HG03457 (cell line): Measurements from ENCODE around the gene TBC1D2B.

Experiments used
- ATAC-seq: cut with Tn5 transposase; IDR thresholded peaks from one replicate; pipeline ENCODE4 v1.9.1; 2021; ENCODE audit warnings: moderate number of reproducible peaks; ENCODE audit not compliant: unreplicated experiment

Gene TBC1D2B

DNA sequence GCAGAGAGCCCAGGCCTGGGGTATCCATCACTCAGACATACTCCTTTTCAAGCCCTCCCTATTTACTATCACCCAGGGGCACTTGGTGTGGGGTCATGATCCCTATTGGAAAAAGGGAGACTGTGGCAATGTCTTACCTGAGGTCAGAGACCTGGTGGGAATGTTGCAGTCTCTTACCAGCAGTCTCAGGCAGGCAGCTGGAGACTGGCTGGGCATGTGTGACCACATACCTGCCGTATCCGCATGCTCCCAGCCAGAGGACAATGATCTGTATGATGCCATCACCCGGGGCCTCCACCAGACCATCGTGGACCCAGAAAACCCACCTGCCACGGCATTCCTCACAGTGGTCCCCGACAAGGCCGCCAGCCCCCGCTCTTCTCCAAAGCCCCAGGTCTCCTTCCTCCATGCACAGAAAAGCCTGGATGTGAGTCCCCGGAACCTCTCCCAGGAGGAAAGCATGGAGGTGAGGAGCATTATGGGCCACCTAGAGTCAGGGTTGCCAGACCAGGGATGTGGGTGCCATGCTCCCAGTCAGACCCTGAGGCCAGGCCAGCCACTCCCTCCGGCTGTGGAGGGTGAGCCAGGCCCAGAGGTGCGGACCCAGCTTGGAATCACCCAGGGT, 20.7 kb upstream of the TBC1D2B start:
- no peak for ATAC-seq

DNA sequence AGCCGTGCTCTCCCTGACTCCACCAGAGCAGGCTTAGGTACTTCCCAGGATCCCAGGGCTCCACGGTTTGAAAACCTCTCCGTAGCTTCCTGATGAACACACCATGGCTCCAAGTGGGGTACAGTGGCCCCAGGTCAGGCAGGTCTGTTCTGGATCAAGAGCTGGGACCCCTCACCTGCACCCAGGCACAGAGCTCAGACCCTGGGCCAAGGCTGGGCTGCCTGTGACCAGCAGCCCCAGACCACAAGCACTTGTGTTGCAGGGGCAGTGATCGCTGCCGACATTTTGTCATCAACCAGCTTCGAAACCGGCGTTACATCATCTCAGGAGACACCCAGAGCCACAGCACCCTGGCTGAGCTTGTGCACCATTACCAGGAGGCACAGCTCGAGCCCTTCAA, 20.2 kb upstream of the TBC1D2B start:
- ATAC-seq: no peak

DNA sequence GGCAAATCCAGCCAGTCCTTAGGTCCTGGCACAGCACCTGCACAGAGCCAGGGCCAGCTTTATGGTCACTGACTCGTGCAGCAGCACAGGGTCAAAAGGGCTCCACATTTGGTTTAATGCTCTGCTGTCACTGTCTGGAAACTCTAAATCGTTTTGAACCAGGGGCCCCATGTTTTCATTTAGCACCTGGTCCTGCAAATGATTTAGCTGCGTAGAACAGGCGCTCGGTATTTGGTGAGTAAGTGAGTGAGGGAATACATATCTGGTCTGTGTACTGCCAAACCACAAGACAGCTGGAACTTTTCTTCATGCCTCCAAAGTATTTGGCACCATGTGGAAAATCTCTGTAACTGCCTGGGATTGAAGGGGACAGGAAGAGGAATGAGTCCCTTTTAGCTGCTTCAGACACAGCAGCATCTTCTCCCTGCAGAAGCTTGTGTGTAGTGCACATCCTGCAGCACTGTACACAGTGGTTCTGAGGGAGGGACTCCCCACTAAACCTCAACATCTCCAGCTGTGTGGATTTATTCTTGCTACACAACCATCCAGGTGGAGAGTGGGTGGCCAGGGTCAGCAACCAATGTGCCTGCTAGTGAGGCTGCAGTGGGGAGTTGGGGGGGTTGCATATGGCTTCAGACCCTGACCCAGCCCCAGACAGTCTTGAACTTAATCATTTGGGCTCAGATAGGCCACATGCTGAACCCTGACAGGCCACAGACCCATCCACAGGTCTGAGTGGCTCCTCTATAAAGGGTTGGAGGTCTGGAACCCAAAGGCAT, 15.9 kb upstream of the TBC1D2B start:
- no peak for ATAC-seq

DNA sequence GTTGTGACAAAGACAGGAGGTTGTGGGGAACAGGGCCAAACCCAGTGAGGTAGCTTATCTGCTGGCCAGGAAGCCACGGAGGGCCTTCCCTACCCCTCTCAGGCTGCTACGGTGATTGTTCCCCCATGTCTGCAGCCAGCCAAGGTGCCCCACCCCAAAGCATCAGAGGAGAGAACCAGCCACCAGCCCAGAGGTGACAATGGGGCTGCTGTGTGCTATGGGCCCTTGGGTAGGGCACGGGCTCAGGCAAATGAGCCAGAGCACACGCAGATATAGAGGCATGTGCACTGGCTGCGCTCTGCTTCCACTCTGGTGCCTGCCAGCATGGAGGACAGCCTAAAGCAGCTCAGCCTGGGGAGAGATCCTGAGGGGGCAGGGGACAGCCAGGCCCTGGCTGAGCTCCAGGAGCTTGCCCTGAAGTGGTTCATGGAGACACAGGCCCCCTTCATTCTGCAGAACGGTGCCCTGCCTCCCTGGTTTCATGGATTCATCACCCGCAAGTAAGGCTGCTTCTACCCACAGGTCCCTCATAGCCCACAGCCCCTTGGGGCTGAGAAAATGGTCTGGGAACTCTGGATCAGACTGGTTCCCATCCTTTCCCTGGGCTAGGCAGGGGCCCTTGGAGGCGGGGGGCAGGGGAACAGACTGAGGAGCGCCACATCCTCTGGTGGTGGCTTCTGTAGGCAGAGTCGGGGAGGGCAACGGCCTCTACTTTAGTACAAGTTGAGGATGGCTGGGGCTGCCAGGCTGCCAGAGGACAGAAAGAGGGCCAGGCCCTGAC, 14.9 kb upstream of the TBC1D2B start, which contains the start of gene SH2D7:
Gene SH2D7 (plus strand): TSS at position 301 of the 781 bp plus-strand sequence. CDS start 24 bp downstream, at position 325.
- no peak for ATAC-seq

DNA sequence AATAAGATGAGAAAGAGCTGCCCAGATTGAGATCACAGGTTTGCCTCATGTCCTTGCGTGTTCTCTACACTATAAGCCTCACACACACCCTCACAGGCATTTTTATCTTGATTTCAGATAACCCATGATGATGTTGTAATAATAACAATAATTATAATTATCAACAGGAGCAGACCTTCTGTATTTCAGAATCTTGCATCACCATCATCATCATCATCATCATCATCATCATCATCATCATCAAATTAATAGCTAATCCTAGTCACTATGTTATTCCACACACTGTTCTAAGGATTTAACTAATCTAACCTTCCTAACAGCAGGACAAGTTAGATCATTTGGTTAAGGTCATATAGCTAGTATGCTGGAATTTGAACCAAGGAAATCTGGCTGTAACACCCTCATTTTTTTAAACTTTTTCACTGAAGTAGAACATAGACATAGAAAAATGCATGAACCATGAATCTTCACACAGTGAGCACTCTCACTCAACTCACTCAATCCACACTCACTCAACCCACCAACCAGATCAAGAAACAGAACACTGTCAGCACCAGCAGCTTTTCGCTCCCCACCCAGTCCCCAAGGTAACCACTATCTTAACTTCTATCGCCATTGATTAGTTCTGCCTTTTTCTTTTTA, 13.0 kb upstream of the TBC1D2B start:
- no peak for ATAC-seq

DNA sequence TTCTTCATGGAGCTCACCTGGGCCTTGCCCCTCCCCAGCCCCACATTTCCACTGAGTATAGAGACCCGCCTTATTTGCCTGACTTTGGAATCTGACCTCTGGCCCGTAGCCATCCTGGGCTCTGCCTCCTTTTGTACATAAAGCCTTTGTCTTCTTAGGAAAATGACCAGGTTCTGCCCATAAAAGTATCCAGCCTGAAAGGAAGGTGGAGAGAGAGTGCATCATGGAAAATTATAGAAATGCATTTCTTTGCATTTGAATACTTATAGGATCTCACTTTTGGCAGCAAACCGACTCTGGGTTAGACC, 11.2 kb upstream of the TBC1D2B start:
- no peak for ATAC-seq

DNA sequence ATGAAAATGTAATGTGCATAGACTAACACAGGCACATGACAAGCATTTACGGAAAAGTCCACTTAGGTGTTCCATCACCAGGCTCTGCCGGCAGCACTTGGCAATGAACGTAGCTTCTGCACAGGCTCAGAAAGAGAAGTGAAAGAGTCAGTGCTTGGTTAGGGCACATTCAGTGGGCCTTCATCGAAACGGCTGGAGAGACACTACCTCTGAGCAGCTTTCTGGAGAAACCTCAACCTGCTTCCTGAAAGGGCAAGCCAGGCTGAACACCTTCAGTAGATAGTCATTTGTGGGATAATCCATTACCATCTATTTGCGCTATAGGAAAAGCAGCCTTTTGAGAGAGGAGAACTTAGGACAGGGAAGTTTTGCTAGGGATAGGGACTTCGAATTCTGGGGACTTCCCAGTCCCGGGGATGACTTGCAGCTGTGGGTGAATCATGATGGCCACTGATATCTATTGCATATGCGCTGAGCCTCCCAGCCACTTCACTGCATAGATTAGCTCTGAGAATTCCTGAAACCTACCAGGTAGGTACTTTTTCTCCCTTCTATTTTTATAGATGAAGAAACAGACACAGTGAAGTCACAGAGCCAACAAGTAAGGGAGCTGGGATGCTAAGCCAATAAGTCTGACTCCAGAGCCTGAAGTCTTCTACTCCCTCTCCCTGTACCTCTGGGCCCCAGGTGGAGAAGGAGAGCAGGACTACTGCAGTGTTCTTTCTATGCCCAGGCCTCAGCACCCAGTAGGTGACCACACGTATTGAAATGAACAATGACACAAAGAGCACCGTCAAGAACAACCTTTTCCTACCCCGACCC, 10.7 kb upstream of the TBC1D2B start:
- ATAC-seq: no peak

DNA sequence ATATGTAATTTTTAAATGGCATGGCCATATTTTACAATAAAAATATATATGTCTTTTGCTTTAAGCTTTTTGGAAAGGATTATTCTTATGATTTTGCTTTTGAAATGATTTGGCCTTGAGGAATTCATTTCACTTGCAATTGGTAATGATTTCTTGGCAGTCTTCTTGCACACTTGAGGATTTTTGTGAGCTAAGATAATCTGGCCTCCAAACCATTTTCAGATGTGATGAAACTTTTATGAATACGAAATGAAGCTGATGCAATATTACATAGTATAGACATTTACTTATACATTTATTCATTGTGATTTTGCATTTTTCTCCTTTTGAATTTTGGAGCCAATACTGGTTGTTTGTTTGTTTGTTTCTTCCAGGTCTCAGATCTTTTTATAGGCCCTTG, 8.4 kb upstream of the TBC1D2B start:
- no peak for ATAC-seq

DNA sequence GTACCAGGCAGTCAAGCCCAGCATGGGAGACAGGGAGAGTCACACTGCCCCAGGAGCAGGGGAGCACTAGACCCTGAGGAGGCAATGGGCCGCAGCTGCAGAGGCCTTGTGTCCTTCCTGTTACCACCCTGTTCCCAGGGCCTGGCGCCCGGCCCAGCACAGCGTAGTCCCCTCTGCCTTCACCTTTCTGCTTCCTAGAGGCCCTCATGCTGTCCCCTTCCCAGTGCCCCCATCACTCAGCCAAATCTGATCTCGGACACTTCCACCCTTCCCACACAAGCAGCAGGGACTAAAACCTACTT, 6.9 kb upstream of the TBC1D2B start:
- ATAC-seq: no peak

DNA sequence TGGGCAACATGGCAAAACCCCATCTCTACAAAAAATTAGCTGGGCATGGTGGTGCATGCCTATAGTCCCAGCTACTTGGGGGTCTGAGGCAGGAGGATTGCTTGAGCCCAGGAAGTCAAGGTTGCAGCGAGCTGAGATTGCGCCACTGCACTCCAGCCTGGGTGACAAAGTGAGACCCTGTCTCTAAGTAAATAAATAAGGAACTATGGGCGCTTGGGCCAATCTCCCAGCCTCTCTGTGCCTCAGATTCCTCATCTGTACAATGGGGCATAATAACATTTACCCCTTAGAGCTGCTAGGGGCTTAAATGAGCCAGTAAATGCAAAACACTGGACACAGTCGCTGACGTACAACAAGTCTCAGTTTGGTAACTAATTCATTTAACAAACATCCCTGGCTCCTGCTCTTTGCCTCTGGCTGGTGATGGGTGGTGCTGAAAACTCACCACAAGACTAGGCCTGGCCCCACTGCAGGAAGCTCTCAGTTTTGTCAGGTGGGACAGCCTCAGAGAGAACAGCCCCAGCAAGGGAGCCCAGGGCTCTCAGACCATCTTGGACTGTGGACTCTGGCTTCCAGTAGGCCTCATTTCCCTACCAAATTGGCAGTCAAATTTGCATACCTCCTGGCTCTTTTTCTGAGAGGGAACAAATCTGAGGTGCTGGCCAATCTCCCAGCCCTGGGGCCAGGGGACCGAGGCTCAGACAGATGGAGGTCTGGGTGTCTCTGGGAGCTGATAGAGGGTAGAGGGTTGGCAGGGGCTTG, 6.4 kb upstream of the TBC1D2B start:
- no peak for ATAC-seq

DNA sequence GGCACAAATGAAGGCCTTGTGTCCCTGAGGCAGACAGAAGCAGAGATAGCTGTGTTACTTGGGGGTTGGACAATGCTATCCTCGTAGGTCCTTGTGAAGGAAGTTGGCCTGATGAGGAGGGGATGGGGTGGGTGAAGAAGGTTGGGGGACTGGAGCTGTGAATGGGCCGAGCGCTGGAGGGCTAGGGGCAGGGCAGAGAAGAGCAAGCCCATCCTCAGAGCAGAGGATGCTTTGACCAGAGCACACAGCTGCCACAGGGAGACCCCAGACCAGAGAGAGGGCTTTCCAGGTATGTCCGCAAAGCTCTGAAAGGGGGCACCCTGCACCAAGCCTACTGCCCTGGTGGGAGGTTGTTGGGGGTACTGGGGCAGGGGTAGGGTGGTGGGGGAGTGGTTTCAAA, 5.7 kb upstream of the TBC1D2B start:
- ATAC-seq: no peak

DNA sequence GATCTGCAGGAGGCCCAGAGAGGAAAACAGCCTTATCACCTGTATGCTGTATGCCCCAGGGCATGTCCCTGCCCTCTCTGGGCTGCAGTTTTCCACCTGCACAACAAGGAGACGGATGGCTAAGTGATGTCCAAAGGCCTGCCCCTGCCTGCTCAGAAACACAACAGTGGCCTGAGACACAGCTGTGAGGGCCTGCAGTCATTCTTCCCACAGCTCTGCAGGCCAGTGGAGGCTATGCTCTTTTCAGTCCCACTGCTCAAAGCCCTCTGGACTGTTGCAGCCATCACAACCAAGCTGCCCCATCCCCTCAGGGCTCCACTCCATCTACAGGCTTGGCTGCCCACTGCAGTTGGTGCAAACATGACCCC, 5.2 kb upstream of the TBC1D2B start:
- ATAC-seq: no peak

DNA sequence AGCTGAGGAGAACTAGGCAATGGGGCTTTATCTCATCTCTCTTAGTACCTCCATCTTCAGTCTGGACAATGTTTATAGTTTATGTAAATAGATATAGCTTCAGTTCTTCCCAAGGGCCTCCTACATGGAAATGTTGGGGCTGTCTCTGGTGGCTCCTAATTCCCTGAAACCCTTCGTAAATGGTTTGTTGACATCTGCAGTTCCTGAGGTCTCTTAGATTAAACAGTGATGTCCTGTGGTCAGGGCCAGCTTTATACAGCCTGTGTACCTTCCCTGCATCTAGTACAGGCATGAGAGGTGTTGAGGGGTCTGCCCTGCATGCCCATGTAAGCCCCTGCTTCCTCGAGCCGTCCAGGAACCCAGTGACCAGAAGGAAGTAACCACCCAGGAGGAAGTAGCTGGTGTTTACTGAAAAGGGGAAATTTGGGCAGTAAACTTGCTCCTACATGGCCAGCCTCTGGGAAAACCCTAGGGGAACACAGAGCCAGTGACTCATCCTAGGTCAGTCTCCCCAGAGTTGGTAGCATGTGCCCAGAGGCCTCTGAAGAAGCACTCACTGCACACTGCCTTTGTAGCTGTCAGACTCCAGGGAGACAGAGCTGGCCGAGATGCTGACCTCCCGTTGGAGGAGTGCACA, 4.7 kb upstream of the TBC1D2B start:
- no peak for ATAC-seq

DNA sequence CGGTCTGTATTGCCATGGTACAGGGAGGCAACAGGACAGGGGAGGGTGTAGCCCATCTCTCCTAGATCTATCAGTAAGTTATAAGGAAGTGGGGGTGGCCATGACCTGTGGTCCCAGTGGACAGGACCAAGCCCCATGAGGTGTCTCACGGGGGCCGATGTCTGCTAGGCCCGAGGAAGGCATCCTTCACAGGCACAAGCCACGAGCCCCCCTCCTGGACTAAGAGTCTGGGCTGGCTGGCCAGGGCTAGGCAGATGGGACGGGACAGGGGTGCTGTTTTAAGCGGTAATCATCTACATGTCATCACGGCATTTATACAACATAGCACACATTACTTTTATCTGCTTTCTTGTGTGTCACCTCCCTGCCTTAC, 2.6 kb upstream of the TBC1D2B start:
- ATAC-seq: no peak

DNA sequence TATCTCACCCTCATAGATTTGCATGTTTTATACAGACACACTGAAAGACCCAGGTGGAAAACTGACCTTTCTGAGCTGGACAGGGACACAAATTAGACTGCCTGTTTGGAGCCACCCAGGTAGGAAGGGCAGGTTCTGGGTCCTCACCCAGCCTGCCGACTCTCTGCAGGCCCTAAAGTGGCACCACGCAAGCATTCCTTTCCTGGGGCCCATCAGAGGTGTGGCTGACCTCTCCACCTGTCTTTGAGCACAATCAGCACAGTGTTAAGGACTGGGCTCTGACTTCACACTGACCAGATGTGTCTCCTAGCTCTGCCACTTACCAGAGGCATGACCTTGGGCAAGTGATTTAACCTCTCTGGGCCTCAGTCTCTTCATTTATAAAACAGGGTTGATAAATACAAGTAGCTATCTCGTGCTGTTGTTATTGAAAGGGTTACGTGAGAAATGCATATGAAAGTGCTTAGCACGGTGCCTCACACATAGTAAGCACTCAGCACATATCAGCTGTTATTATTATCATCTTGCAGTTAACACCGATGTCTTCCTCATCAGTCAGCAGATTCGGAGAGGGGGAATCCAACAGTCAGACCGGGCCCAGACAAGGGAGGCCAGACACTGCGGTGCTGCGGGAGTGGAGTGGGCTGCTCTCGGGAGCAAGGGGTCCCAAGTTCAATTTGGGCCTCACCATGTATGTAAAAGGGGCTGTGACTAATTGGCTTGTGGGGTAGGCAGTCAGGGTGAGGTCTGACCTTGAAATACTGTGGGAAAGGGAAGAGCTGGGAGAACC, 2.0 kb upstream of the TBC1D2B start:
- no peak for ATAC-seq

DNA sequence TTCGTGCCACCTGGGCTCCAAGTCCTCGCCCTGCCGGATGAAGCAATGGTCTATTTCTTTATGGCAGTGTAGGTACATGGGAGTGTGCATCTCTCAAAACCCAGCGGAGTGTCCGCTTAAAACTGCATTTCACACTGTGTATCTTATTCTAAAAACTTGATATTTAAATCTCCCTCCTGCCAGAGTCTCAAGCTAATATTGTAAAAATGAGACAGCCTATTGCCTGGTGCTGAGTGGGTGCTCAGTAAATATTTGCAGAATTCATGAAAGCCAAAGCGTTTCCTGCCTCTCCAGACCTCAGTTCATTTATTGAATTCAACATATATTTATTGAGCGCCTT, 330 bp upstream of the TBC1D2B start:
- no peak for ATAC-seq

DNA sequence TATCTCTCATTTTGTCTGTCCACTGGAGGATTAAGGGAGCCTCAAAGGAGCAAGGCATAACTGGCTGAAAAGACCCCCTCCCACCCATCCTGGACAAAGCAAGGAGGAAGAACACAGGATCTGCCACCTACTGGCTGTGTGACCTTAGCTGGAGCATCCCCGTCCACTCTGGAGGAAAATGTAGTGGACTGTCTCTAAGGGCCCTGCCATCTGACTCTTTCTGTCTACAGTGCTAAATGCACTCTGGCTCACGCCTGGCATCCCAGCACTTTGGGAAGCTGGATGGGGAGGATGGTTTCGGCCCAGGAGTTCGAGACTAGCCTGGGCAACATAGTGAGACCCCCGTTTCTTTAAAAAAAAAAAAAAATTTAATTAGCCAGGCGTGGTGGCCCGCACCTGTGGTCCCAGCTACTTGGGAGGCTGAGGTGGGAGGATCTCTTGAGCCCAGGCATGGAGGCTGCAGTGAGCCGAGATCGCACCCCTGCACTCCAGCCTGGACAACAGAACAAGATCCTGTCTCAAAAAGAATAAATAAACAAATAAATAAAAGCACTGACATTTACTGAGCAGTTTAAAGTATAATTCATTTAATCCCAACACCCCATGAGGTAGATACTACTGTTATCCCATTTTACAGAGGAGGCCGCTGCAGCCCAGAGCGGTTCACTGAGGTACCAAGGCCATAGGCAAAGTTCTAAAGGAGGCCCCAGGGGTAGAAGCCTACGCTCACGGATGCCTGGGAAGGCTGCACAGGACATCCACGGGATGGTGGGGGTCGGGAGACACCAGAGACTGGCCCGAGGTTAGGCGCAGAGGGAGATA, 1.1 kb downstream of the TBC1D2B start:
- ATAC-seq: no peak

DNA sequence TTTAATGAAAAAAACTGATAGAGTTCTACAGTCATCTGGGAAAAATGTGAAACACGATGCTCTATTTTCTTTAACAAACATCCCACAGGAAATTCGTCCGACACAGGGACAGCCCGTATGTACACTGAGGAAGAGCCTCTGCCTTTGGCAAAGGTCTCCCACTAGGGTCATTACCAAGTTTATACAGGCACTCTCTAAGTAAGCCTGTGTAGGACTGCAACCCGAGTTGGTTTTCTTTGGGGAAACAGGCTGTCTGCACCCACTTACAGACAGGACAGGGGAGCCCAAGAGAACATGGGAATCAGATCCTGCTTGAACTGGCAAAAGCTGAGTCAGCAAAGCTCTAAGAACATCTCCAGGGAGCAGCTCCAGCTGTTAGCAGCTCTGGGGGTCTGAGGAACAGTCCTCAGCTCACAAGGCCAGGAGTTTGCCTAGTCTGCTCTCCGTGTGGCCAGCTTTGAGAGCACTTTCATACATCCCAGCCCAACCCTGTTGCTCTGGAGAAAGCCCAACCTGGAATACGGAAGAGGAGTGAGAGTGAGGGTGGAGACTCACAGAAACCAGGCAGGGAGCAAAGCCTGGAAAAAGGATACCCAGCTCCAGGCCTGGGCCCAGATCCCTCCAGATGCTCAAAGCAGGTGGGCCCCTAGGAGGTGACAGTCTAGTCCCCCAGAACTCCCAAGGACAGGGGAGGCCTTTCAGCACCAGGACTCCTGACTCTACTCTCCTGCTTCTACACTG, 1.9 kb downstream of the TBC1D2B start:
- ATAC-seq: no peak
